Measurements from ENCODE around the gene USP25. TPM values are rescaled to one million over a fixed set of nuclear protein-coding genes. Genes with fewer than 3 reads are reported as not detected.

Gene USP25
- total and polyA plus RNA-seq, 12 donors = 13.5 to 57.7 (median 45.9) TPM

GRCh38 chr21:15875286-15875685 lies 145.5 kb downstream of the USP25 start:
- H3K4me1 ChIP-seq = no peaks in the 10 kb centered on the region
- H3K27ac ChIP-seq = no peak overlapping the region
- TF ChIP-seq CTCF (IDR thresholded peaks at IDR 0.05) = no peak
- intact Hi-C loops (cut with DNase I) = no loop called here
- peaks cover 0 to 1% (median under 1%) of the 10 kb centered on the region in 11 donors for H3K9me3 ChIP-seq
- ATAC-seq (no peak), DNase-seq (no peak)
- no peaks in the 10 kb centered on the region for H3K27me3 ChIP-seq
- WGBS, 2 donors = 96% methylated on average over 3 of the region's 3 CpGs
- peaks cover 0 to 100% (median 58%) of the 10 kb centered on the region in 9 donors for H3K36me3 ChIP-seq
- H3K4me3 ChIP-seq = no peak overlapping the region

- no peak for ATAC-seq
- WGBS, 2 donors = 78 to 84% methylated on average over 4 of the region's 4 CpGs
- no peak for TF ChIP-seq CTCF (IDR thresholded peaks at IDR 0.05)
- no peak for DNase-seq
- H3K9me3 ChIP-seq = peaks cover 0 to 5% (median 0%) of the 10 kb centered on the region in 11 donors
- no peak overlapping the region for H3K4me3 ChIP-seq
- intact Hi-C loops (cut with DNase I) = loop anchor here in 1 of 10 donors (10.0 kb wide), 1 partner anchor 441 kb away; no protein-coding TSS in a partner anchor
- H3K27me3 ChIP-seq = no peaks in the 10 kb centered on the region
- no peaks in the 10 kb centered on the region for H3K36me3 ChIP-seq
- H3K27ac ChIP-seq = no peak overlapping the region
- H3K4me1 ChIP-seq = peaks cover 0 to 12% (median 3%) of the 10 kb centered on the region in 9 donors
These were observed 164.1 kb downstream of the USP25 start for GRCh38 chr21:15893902-15894301.

- Histone ChIP-seq H3K27ac (no peak overlapping the region), H3K4me3 (no peak overlapping the region), H3K4me1 (peaks cover 0 to 12% (median 3%) of the 10 kb centered on the region in 9 donors), H3K27me3 (no peaks in the 10 kb centered on the region), H3K36me3 (no peaks in the 10 kb centered on the region), H3K9me3 (peaks cover 0 to 6% (median 0%) of the 10 kb centered on the region in 11 donors)
- no peak for DNase-seq
- intact Hi-C loops (cut with DNase I) = loop anchor here in 1 of 10 donors (10.0 kb wide), 1 partner anchor 440 kb away; no protein-coding TSS in a partner anchor
- no peak for ATAC-seq
- TF ChIP-seq CTCF (IDR thresholded peaks at IDR 0.05) = peak in 6 of 9 donors; percentile 39 to 61 (median 52)
These were observed 164.8 kb downstream of the USP25 start for GRCh38 chr21:15894596-15894995.

- Histone ChIP-seq H3K4me3 (no peak overlapping the region), H3K36me3 (no peaks in the 10 kb centered on the region), H3K27ac (no peak overlapping the region), H3K27me3 (no peaks in the 10 kb centered on the region), H3K4me1 (peaks cover 0 to 12% (median 3%) of the 10 kb centered on the region in 9 donors), H3K9me3 (peaks cover 0 to 14% (median 0%) of the 10 kb centered on the region in 11 donors)
- TF ChIP-seq CTCF (IDR thresholded peaks at IDR 0.05) = no peak
- ATAC-seq = peak in 1 of 8 donors; percentile 19
- DNase-seq = no peak
- intact Hi-C loops (cut with DNase I) = loop anchor here in 1 of 10 donors (10.0 kb wide), 1 partner anchor 439 kb away; no protein-coding TSS in a partner anchor
- 84 to 92% methylated on average over 5 of the region's 5 CpGs for WGBS, 2 donors
These were observed 165.6 kb downstream of the USP25 start for GRCh38 chr21:15895142-15896106.

Data from heart right ventricle (tissue), 16 donors.